Esophagus (tissue), 2 donors: Measurements from ENCODE around the gene LAMA3. TPM values are rescaled to one million over a fixed set of nuclear protein-coding genes. Genes with fewer than 3 reads are reported as not detected.

Source experiments
- H3K27ac ChIP-seq, 2 donors: one replicate each; pipeline ENCODE4 v1.5.1; 2013; ENCODE audit warnings: low read depth in 2 of 2, mild to moderate bottlenecking in 2 of 2, inconsistent platforms in 1 of 2, low read length in 1 of 2, moderate library complexity in 1 of 2
- H3K27me3 ChIP-seq, 2 donors: one replicate each; pipeline ENCODE4 v1.6.1; 2013; ENCODE audit warnings: low read length in 2 of 2, control low read depth in 1 of 2, mild to moderate bottlenecking in 1 of 2; ENCODE audit not compliant: insufficient read depth in 2 of 2, control insufficient read depth in 1 of 2
- H3K36me3 ChIP-seq, 2 donors: one replicate each; pipeline ENCODE4 v1.6.1; 2013; ENCODE audit warnings: low read length in 1 of 2; ENCODE audit not compliant: control insufficient read depth in 2 of 2, insufficient read depth in 2 of 2
- H3K4me1 ChIP-seq, 2 donors: one replicate each; pipeline ENCODE4 v1.6.1; 2013; ENCODE audit warnings: low read length in 1 of 2; ENCODE audit not compliant: control insufficient read depth in 2 of 2, insufficient read depth in 2 of 2
- H3K4me3 ChIP-seq, 2 donors: one replicate each; pipeline ENCODE4 v1.5.1; 2013; ENCODE audit warnings: low read length in 2 of 2, mild to moderate bottlenecking in 2 of 2, low read depth in 1 of 2, moderate library complexity in 1 of 2
- H3K9me3 ChIP-seq, 2 donors: one replicate each; pipeline ENCODE4 v1.6.1; 2013; ENCODE audit warnings: mild to moderate bottlenecking in 2 of 2, low read depth in 1 of 2, low read length in 1 of 2, moderate library complexity in 1 of 2; ENCODE audit not compliant: control insufficient read depth in 2 of 2, insufficient read depth in 1 of 2
- WGBS, 2 donors: extraction: QIAGEN DNeasy Blood & Tissue Kit; methylation state at CpG; one replicate each; pipeline ENCODE4 v1.1.7; 2013; 5-methylcytosine and 5-hydroxymethylcytosine counted together
- polyA plus RNA-seq, 2 donors: library from polyadenylated mRNA; stranded (reverse); fragments of 200-250 nt; gene quantifications; one replicate each; pipeline ENCODE4 v1.2.3, GENCODE V29; 2013
- donor health status: healthy with polysubstance abuse.
- donor health status: Bipolar disorder and iron deficiency.

The LAMA3 gene
- polyA plus RNA-seq, 2 donors, result 8.0 to 11.5 TPM

GRCh38 chr18:23702606-23703005, 13.4 kb downstream of the LAMA3 start:
- peaks cover 3% of the 10 kb centered on the region in 2 donors for H3K9me3 ChIP-seq
- H3K27ac ChIP-seq, result no peak overlapping the region
- no peaks in the 10 kb centered on the region for H3K4me1 ChIP-seq
- no peaks in the 10 kb centered on the region for H3K27me3 ChIP-seq
- 78 to 83% methylated on average over 4 of the region's 4 CpGs for WGBS, 2 donors
- H3K36me3 ChIP-seq, result no peaks in the 10 kb centered on the region
- H3K4me3 ChIP-seq, result no peak overlapping the region

GRCh38 chr18:23703057-23703986, 14.1 kb downstream of the LAMA3 start:
- Histone ChIP-seq H3K4me1 (no peaks in the 10 kb centered on the region), H3K4me3 (no peak overlapping the region), H3K27me3 (no peaks in the 10 kb centered on the region), H3K27ac (no peak overlapping the region), H3K9me3 (peaks cover 3% of the 10 kb centered on the region in 2 donors), H3K36me3 (no peaks in the 10 kb centered on the region)
- 51 to 56% methylated on average over 6 of the region's 6 CpGs for WGBS, 2 donors

GRCh38 chr18:23703987-23704384, 14.7 kb downstream of the LAMA3 start:
- Histone ChIP-seq H3K27me3 (no peaks in the 10 kb centered on the region), H3K9me3 (peaks cover 3% of the 10 kb centered on the region in 2 donors), H3K27ac (no peak overlapping the region), H3K4me3 (no peak overlapping the region), H3K36me3 (no peaks in the 10 kb centered on the region), H3K4me1 (no peaks in the 10 kb centered on the region)
- WGBS, 2 donors, result 57 to 64% methylated on average over 6 of the region's 6 CpGs

DNA sequence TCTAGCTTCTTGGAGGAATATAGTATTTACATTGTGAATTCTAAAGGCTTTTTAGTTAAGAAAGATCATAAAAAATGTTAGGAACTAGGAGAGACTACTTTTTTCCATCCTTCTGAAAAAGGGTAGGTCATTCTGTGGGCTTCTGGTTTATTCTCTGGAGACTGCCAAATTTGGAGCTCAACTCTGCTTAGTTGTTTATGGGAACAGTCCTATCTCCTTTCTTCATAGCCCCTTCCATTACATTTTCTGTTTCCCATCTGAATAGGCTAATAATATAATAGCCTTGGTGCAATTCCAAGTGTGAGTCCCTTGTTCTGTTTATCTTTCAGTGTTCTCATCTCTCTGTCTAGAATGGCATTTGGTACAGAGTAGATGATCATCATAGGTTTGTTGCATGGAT, 15.6 kb downstream of the LAMA3 start:
- Histone ChIP-seq H3K36me3 (no peaks in the 10 kb centered on the region), H3K27me3 (no peaks in the 10 kb centered on the region), H3K9me3 (peaks cover 3% of the 10 kb centered on the region in 2 donors), H3K4me3 (no peak overlapping the region), H3K4me1 (no peaks in the 10 kb centered on the region), H3K27ac (no peak overlapping the region)

DNA sequence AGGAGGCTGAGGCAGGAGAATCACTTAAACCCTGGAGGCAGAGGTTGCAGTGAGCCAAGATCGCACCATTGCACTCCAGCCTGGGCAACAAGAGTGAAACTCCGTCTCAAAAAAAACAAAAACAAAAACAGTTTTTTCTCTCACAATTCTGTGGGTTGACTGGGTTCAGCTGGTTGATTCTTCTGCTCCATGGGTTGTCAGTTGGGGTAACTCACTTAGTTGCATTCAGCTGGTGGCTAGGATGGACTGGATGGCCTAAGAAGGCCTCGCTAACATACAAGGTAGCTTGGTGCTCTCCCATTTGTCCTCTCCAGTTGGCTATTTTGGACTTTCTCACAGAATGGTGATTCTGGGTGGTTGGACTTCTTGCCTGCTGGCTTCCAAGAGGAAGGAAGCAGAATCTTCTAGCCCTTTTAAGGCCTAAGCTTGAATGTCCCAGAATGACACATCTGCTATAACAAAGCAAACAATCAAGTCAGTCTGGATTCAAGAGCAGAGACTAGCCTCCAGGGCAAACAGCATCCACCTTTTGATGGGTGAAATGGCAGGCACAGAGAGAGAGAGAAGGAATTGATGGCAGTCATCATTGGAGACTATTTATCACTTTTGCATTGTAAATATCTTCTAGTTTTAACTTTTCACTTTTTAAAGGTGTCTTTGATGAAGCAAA, 17.9 kb downstream of the LAMA3 start:
- 97% methylated on average over 3 of the region's 3 CpGs for WGBS, 2 donors
- Histone ChIP-seq H3K27ac (no peak overlapping the region), H3K36me3 (no peaks in the 10 kb centered on the region), H3K4me3 (no peak overlapping the region), H3K4me1 (no peaks in the 10 kb centered on the region), H3K27me3 (no peaks in the 10 kb centered on the region), H3K9me3 (peaks cover 3% of the 10 kb centered on the region in 2 donors)

- no peak overlapping the region for H3K4me3 ChIP-seq
- no peaks in the 10 kb centered on the region for H3K27me3 ChIP-seq
- H3K4me1 ChIP-seq, result no peaks in the 10 kb centered on the region
- peaks cover 3% of the 10 kb centered on the region in 2 donors for H3K9me3 ChIP-seq
- no peaks in the 10 kb centered on the region for H3K36me3 ChIP-seq
- H3K27ac ChIP-seq, result no peak overlapping the region
- WGBS, 2 donors, result 79 to 80% methylated on average over 17 of the region's 17 CpGs
Observed at GRCh38 chr18:23710068-23710527, 20.8 kb downstream of the LAMA3 start.

GRCh38 chr18:23710946-23711345, 21.7 kb downstream of the LAMA3 start:
- H3K27ac ChIP-seq, result no peak overlapping the region
- H3K9me3 ChIP-seq, result peaks cover 3% of the 10 kb centered on the region in 2 donors
- H3K4me1 ChIP-seq, result no peaks in the 10 kb centered on the region
- H3K4me3 ChIP-seq, result no peak overlapping the region
- H3K27me3 ChIP-seq, result no peaks in the 10 kb centered on the region
- 53 to 76% methylated on average over 1 of the region's 1 CpG for WGBS, 2 donors
- H3K36me3 ChIP-seq, result no peaks in the 10 kb centered on the region

DNA sequence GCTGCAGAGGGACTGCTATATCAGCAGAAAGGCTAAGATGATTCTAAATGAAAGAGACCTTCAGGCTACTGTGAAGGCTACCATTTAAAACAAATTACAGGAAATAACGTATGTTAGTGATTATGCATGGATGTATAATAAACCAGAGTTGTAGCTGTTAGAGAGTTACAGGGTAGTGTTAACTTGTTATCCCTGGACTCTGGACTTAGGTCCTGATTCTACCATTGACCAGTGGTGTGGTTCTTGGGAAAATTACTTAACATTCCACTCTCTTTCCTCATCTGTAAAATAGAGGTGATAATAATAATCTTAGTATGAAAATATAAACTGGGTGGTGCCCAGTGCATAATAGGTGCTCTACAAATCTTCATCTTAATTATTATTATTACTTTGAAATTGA, 22.2 kb downstream of the LAMA3 start:
- Histone ChIP-seq H3K36me3 (no peaks in the 10 kb centered on the region), H3K27me3 (no peaks in the 10 kb centered on the region), H3K9me3 (peaks cover 3% of the 10 kb centered on the region in 2 donors), H3K27ac (no peak overlapping the region), H3K4me3 (no peak overlapping the region), H3K4me1 (no peaks in the 10 kb centered on the region)
- 62 to 90% methylated on average over 1 of the region's 1 CpG for WGBS, 2 donors

DNA sequence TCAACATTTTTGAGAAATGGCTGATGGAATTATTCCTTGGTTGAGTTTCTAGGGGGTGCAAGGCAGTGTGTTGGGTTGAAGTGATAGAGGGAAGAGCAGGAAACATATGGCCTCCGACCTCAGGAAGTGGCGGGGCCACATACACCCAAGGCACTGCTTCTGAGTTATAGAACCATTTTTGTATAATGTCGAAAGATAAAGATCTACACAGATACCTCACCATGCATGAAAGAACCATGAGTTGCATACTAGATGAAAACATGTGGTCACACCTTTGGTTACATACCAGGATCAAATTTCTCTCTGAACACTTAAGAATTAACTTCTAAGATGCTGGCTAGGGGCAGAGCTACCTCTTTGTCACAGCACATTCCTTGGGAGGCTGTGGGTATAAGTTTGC, 23.2 kb downstream of the LAMA3 start:
- no peaks in the 10 kb centered on the region for H3K27me3 ChIP-seq
- 72 to 80% methylated on average over 3 of the region's 3 CpGs for WGBS, 2 donors
- H3K4me3 ChIP-seq, result no peak overlapping the region
- H3K4me1 ChIP-seq, result no peaks in the 10 kb centered on the region
- no peaks in the 10 kb centered on the region for H3K36me3 ChIP-seq
- no peaks in the 10 kb centered on the region for H3K9me3 ChIP-seq
- H3K27ac ChIP-seq, result no peak overlapping the region
